GM18873 (cell line): ENCODE data around the gene ADPRHL1.
"Not testable (repeated sequence)": the region's sequence is repeated elsewhere in the genome, so short reads cannot be mapped to it uniquely, and the experiment has no call there.

Experiments used
- ATAC-seq: cut with Tn5 transposase; IDR thresholded peaks from one replicate; pipeline ENCODE4 v1.9.1; 2021; ENCODE audit warnings: mild to moderate bottlenecking, moderate library complexity, moderate number of reproducible peaks; ENCODE audit not compliant: unreplicated experiment, low FRiP score

ADPRHL1 gene

GRCh38 chr13:113458253-113459065 is 5.2 kb upstream of the ADPRHL1 start:
- no peak for ATAC-seq

DNA sequence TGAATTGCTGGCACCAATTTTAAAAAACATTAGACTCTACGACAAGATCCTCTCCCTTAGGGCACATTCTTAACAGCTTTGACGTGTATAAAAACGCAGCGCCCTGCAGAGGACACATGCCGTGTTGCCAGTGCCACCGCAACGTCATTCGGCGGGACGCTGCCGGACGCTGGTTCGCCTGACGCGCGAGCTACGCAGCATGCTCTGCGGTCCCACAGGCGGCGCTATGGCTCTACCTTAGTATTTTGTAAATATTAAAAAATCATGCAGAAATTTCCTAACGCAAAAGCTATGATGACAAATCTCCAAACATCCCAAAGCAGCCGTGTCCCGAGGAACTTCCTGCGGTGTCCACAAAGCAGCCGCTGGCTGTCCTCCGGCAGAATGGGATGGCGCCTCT is 4.2 kb upstream of the ADPRHL1 start:
- ATAC-seq = no peak

DNA sequence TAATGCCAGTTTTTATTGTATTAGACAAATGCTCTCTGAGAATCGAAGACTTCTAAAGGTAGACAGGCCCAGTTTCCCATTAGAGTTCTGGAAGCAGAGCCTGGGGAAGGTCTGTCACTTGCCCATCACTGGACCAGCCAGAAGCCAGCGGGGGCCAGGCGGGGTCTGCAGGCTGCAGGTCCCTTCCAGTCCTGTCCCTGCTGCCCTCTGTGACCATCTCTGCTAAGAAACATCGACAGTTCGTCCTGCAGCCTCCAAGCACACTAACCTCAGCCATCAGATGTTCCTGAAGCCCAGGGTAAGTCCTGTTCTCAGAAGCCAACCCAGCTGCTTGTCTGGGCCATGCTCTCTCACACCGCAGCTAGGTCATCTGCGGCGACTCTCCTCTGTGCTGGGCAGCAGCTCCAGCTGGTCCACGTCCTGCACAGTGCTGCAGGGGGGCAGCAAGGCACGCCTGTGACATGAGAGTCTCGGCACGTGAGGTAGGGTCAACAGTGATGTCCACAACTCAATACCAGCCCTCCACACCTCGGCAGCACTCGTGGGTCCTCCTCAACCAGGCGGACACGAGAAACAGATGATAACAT is 2.9 kb upstream of the ADPRHL1 start:
- ATAC-seq = no peak

- no peak for ATAC-seq
These were observed 2.1 kb upstream of the ADPRHL1 start for GRCh38 chr13:113455384-113455783.

DNA sequence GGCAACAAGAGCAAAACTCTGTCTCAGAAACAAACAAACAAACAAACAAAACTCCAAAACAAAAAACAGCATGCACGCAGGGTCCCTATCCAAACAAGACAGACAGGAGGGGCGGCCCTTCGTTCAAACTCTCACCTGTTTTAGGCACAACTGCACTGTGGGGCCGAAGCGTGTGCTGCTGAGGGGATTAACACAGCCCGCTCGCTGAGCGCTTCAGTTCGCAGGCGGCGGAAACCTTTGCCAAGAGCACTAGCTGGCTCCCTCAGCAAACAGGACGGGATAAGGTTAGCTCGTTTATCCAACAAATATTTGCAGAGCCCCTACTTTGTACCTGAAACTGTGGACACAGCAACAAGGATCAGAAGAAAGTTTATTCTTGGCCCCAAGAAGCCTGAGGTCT is 1.6 kb upstream of the ADPRHL1 start:
- ATAC-seq = no peak

GRCh38 chr13:113452466-113452865 is 822 bp downstream of the ADPRHL1 start:
- no peak for ATAC-seq

DNA sequence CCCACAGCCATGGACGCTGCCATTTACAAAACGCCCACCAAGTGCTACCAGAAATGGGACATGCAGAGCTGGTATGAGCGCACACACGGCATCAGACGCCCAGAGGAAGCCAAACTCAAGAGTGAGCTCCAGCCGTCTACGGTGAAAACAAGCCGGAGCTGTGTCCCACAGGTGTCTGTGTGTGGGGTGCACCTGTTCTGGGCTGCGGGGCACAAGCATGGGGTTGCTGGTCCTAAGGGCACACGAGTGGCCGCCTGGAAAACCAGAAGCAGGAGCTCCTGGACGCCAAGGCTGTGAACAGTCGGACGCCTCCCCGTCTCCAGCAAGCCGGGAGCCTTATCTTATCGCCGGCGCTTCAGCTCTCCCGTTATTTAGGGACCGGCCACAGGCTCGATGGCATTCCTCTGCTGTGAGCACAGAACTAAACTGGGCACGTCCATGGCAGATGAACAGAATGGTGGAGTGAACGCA is 1.3 kb downstream of the ADPRHL1 start:
- no peak for ATAC-seq

GRCh38 chr13:113450861-113451620 is 2.2 kb downstream of the ADPRHL1 start:
- ATAC-seq = not testable (repeated sequence)

- ATAC-seq = not testable (repeated sequence)
These were observed 2.9 kb downstream of the ADPRHL1 start for GRCh38 chr13:113450348-113450744.

- ATAC-seq = no peak
These were observed 3.5 kb downstream of the ADPRHL1 start for GRCh38 chr13:113449693-113450347.

- ATAC-seq = no peak
These were observed 4.2 kb downstream of the ADPRHL1 start for GRCh38 chr13:113448885-113449692.

DNA sequence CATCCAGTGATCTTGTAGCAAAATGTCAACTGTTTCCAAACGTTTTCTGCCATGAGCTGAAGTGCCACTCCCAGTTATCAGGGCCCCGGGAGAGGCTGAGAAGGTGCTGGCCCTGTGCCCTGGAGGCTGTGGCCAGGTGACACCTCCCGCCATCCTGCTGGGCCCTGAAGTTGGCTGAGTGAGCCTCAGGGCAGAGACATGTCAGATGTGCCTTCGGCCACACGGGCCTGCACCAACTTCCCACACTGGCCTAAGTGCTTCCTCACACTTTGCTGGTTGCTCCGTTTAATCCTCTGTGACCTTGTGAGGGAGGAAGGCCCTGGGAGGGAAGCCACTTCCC is 4.8 kb downstream of the ADPRHL1 start:
- ATAC-seq = no peak

GRCh38 chr13:113447596-113447995 is 5.7 kb downstream of the ADPRHL1 start:
- ATAC-seq = no peak

DNA sequence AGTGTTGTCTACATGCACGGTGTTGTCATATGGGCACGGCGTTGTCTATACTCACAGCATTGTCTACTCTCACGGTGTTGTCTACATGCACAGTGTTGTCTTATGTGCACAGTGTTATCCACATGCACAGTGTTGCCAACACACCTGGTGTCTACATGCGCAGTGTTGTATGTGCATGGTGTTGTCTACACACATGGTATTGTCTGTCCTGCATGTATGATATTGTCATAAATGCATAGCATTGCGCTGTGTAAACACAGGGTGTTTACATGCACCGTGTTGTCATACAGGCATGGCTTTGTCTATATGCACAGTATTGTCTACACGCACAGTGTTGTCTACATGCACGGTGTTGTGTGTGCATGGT is 6.8 kb downstream of the ADPRHL1 start:
- ATAC-seq = no peak

- ATAC-seq = no peak
These were observed 7.3 kb downstream of the ADPRHL1 start for GRCh38 chr13:113445791-113446487.

DNA sequence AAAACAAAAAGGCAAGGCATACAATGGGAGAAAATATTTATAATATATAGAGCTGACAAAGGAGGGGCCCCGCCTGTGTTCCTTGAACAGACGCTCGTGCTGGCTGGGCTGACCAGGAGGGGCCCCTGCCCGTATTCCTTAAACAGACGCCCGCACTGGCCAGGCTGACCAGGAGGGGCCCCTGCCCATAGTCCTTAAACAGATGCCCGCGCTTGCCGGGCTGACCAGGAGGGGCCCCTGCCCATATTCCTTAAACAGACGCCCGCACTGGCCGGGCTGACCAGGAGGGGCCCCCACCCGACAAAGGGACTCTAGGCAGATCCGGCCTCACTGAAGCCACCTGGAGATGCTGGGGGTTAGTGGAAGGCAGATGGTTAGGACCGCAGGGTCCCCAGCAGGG is 9.3 kb downstream of the ADPRHL1 start:
- ATAC-seq = no peak

- ATAC-seq = no peak
These were observed 10.3 kb downstream of the ADPRHL1 start for GRCh38 chr13:113442985-113443362.

GRCh38 chr13:113442354-113442984 is 10.8 kb downstream of the ADPRHL1 start:
- no peak for ATAC-seq

GRCh38 chr13:113441661-113442060 is 11.6 kb downstream of the ADPRHL1 start:
- ATAC-seq = no peak
